WERI-Rb-1 (cell line): ENCODE results near the gene RAB34.

ENCODE experiments used
- DNase-seq: peaks from one replicate; pipeline ENCODE4 v3.0.0-alpha.2; 2020
- H3K27ac ChIP-seq: fragments of 250-450 bp; sonication (Bioruptor Pico); 2 replicates; pipeline ENCODE4 v1.5.1; 2020; ENCODE audit warnings: mild to moderate bottlenecking, moderate library complexity
- H3K27me3 ChIP-seq: fragments of 250-450 bp; sonication (Bioruptor Pico); 2 replicates; pipeline ENCODE4 v1.5.1; 2021; ENCODE audit warnings: mild to moderate bottlenecking, low read depth, moderate library complexity; ENCODE audit not compliant: insufficient read depth, severe bottlenecking
- H3K36me3 ChIP-seq: fragments of 250-450 bp; sonication (Bioruptor Pico); 2 replicates; pipeline ENCODE4 v1.5.1; 2020; ENCODE audit warnings: mild to moderate bottlenecking, moderate library complexity
- H3K4me3 ChIP-seq: 2 replicates; pipeline ENCODE4 v1.5.1; 2011; ENCODE audit warnings: low read depth, mild to moderate bottlenecking, control low read depth, low read length
- H3K9me3 ChIP-seq: fragments of 250-450 bp; sonication (Bioruptor Pico); 2 replicates; pipeline ENCODE4 v1.5.1; 2021; ENCODE audit warnings: mild to moderate bottlenecking, moderate library complexity; ENCODE audit not compliant: severe bottlenecking
- CTCF ChIP-seq: IDR thresholded peaks from 2 replicates; pipeline ENCODE4 v1.5.1; 2011; ENCODE audit warnings: low read depth, mild to moderate bottlenecking, control low read depth, inconsistent platforms, low read length

RAB34 gene

GRCh38 chr17:28759256-28759865 lies 41.7 kb upstream of the RAB34 start:
- DNase-seq = no peak
- no peak for TF ChIP-seq CTCF
- H3K27ac ChIP-seq = no peak overlapping the region
- no peaks in the 10 kb centered on the region for H3K9me3 ChIP-seq
- H3K27me3 ChIP-seq = no peaks in the 10 kb centered on the region
- H3K4me3 ChIP-seq = no peak overlapping the region
- H3K36me3 ChIP-seq = peaks cover 55% of the 10 kb centered on the region

- Histone ChIP-seq H3K4me3 (no peak overlapping the region), H3K27me3 (no peaks in the 10 kb centered on the region), H3K9me3 (no peaks in the 10 kb centered on the region), H3K27ac (no peak overlapping the region), H3K36me3 (peaks cover 55% of the 10 kb centered on the region)
- TF ChIP-seq CTCF = no peak
- DNase-seq = no peak
These were observed 40.9 kb upstream of the RAB34 start for GRCh38 chr17:28758411-28759121.

GRCh38 chr17:28756049-28756804 lies 38.6 kb upstream of the RAB34 start:
- H3K4me3 ChIP-seq = no peak overlapping the region
- DNase-seq = no peak
- TF ChIP-seq CTCF = no peak
- no peaks in the 10 kb centered on the region for H3K27me3 ChIP-seq
- no peaks in the 10 kb centered on the region for H3K9me3 ChIP-seq
- H3K36me3 ChIP-seq = peaks cover 55% of the 10 kb centered on the region
- H3K27ac ChIP-seq = no peak overlapping the region

- no peak for TF ChIP-seq CTCF
- DNase-seq = no peak
- Histone ChIP-seq H3K36me3 (peaks cover 59% of the 10 kb centered on the region), H3K27ac (no peak overlapping the region), H3K4me3 (no peak overlapping the region), H3K9me3 (no peaks in the 10 kb centered on the region), H3K27me3 (no peaks in the 10 kb centered on the region)
These were observed 37.8 kb upstream of the RAB34 start for GRCh38 chr17:28755486-28755885.

GRCh38 chr17:28751600-28752366 lies 34.1 kb upstream of the RAB34 start:
- Histone ChIP-seq H3K27me3 (no peaks in the 10 kb centered on the region), H3K4me3 (no peak overlapping the region), H3K36me3 (peaks cover 66% of the 10 kb centered on the region), H3K9me3 (no peaks in the 10 kb centered on the region), H3K27ac (no peak overlapping the region)
- no peak for DNase-seq
- no peak for TF ChIP-seq CTCF
